GM23338 (cell line): Measurements from ENCODE around the gene MICAL3. TPM values are rescaled to one million over a fixed set of nuclear protein-coding genes. Genes with fewer than 3 reads are reported as not detected.

Experiments
- ATAC-seq: fragments of 200-7000 bp; cut with Tn5 transposase; 3 replicates; pipeline ENCODE4 v1.9.1; 2020
- DNase-seq: peaks from one replicate; pipeline ENCODE4 v3.0.0-alpha.2; 2015; ENCODE audit warnings: low spot score
- H2AFZ ChIP-seq: fragments of 200-600 bp; sonication (generic); 2 replicates; pipeline ENCODE4 v1.8.0; 2016; ENCODE audit warnings: antibody characterized with exemption, mild to moderate bottlenecking, moderate library complexity
- H3F3A ChIP-seq: fragments of 200-600 bp; sonication (generic); replicated peaks from 2 replicates; pipeline ENCODE4 v1.8.0; 2017; ENCODE audit warnings: antibody characterized with exemption, mixed run types, low read depth
- H3K27ac ChIP-seq: fragments of 200-600 bp; sonication (generic); 2 replicates; pipeline ENCODE4 v1.6.1; 2016; ENCODE audit warnings: low read depth
- H3K27me3 ChIP-seq: fragments of 200-600 bp; sonication (generic); 2 replicates; pipeline ENCODE4 v1.8.0; 2016; ENCODE audit warnings: mild to moderate bottlenecking, mixed run types, moderate library complexity; ENCODE audit not compliant: insufficient read depth
- H3K36me3 ChIP-seq: fragments of 200-600 bp; sonication (generic); 2 replicates; pipeline ENCODE4 v1.8.0; 2016; ENCODE audit warnings: mild to moderate bottlenecking; ENCODE audit not compliant: insufficient read depth
- H3K4me1 ChIP-seq: fragments of 200-600 bp; sonication (generic); 2 replicates; pipeline ENCODE4 v1.8.0; 2016; ENCODE audit warnings: mild to moderate bottlenecking, moderate library complexity; ENCODE audit not compliant: insufficient read depth
- H3K4me2 ChIP-seq: fragments of 200-600 bp; sonication (generic); 2 replicates; pipeline ENCODE4 v1.7.1; 2017; ENCODE audit warnings: mixed run types
- H3K4me3 ChIP-seq: fragments of 200-600 bp; sonication (generic); 2 replicates; pipeline ENCODE4 v1.6.1; 2016; ENCODE audit warnings: mixed run types
- H3K79me2 ChIP-seq: fragments of 200-600 bp; sonication (generic); replicated peaks from 2 replicates; pipeline ENCODE4 v1.8.0; 2017; ENCODE audit warnings: mild to moderate bottlenecking; ENCODE audit not compliant: insufficient read depth
- H3K9me2 ChIP-seq: fragments of 200-600 bp; sonication (generic); 2 replicates; pipeline ENCODE4 v1.8.0; 2017; ENCODE audit not compliant: insufficient read depth
- H4K20me1 ChIP-seq: fragments of 200-600 bp; sonication (generic); replicated peaks from 2 replicates; pipeline ENCODE4 v1.8.0; 2017; ENCODE audit warnings: mild to moderate bottlenecking; ENCODE audit not compliant: insufficient read depth
- H3K27ac Mint-ChIP-seq: 2 replicates; pipeline ENCODE4 v1.8.0; 2020; ENCODE audit warnings: inconsistent platforms, mild to moderate bottlenecking, moderate library complexity, mixed read lengths
- H3K27me3 Mint-ChIP-seq: 3 replicates; pipeline ENCODE4 v1.8.0; 2022; ENCODE audit warnings: low read depth, mild to moderate bottlenecking, moderate library complexity, mixed read lengths, inconsistent platforms; ENCODE audit not compliant: insufficient read depth, poor library complexity
- H3K36me3 Mint-ChIP-seq: 3 replicates; pipeline ENCODE4 v1.8.0; 2021; ENCODE audit warnings: low read depth, mild to moderate bottlenecking, inconsistent platforms, moderate library complexity, mixed read lengths
- H3K4me1 Mint-ChIP-seq: 3 replicates; pipeline ENCODE4 v1.8.0; 2020; ENCODE audit warnings: mild to moderate bottlenecking, inconsistent platforms, mixed read lengths
- H3K4me3 Mint-ChIP-seq: 3 replicates; pipeline ENCODE4 v1.8.0; 2021; ENCODE audit warnings: moderate library complexity, mild to moderate bottlenecking, inconsistent platforms, mixed read lengths
- H3K9me3 Mint-ChIP-seq: 3 replicates; pipeline ENCODE4 v1.8.0; 2020; ENCODE audit warnings: moderate library complexity, mild to moderate bottlenecking, inconsistent platforms, mixed read lengths
- CTCF ChIP-seq, 2 experiments: fragments of 200-600 bp in 1 of 2; sonication (generic) in 1 of 2; conservative IDR thresholded peaks; 2 replicates each; pipeline versions ENCODE4 v1.5.1 to v1.6.1; 2016 to 2017; ENCODE audit warnings: antibody characterized with exemption in 2 of 2, low read depth in 2 of 2, mild to moderate bottlenecking in 2 of 2, moderate library complexity in 1 of 2
- ETS1 ChIP-seq: IDR thresholded peaks from 2 replicates; pipeline ENCODE4 v1.6.1; 2016; ENCODE audit warnings: antibody characterized with exemption
- POLR2AphosphoS5 ChIP-seq: IDR thresholded peaks from 2 replicates; pipeline ENCODE4 v1.6.1; 2016; ENCODE audit warnings: antibody characterized with exemption, low read depth
- REST ChIP-seq: IDR thresholded peaks from one replicate; pipeline ENCODE4 v1.6.1; 2018; ENCODE audit warnings: antibody characterized with exemption; ENCODE audit not compliant: unreplicated experiment
- ZNF114 ChIP-seq: fragments of 250-450 bp; sonication (Bioruptor Pico); IDR thresholded peaks from 2 replicates; pipeline ENCODE4 v1.5.0; 2020; ENCODE audit warnings: mild to moderate bottlenecking, moderate library complexity
- ZNF331 ChIP-seq: fragments of 250-450 bp; sonication (Bioruptor Pico); IDR thresholded peaks from 2 replicates; pipeline ENCODE4 v1.5.0; 2020; ENCODE audit warnings: low read depth, mild to moderate bottlenecking, moderate library complexity
- polyA plus RNA-seq: library from polyadenylated mRNA; unstranded; fragments of >200 nt; fragmentation: Nextera tagmentation; extraction: Ambion mirVana; gene quantifications from 2 replicates; pipeline ENCODE4 v1.2.1, GENCODE V29; 2016
- total RNA-seq: library from RNA; depleted of rRNA; stranded (reverse); fragments of >200 nt; shearing (Covaris generic); gene quantifications from 2 replicates; pipeline ENCODE4 v1.2.3, GENCODE V29; 2014

Gene MICAL3
- total and polyA plus RNA-seq, 2 experiments from 2014 or later: 10.1 to 33.9 TPM

- Histone ChIP-seq H3K4me2 (no peak overlapping the region), H3F3A (no peaks in the 10 kb centered on the region), H3K79me2 (no peaks in the 10 kb centered on the region), H3K4me1 (no peaks in the 10 kb centered on the region), H3K27me3 (no peaks in the 10 kb centered on the region), H3K27ac (no peak overlapping the region), H4K20me1 (no peaks in the 10 kb centered on the region), H3K4me3 (no peak overlapping the region), H2AFZ (no peak overlapping the region), H3K36me3 (no peaks in the 10 kb centered on the region), H3K9me2 (no peaks in the 10 kb centered on the region)
- H3K4me3 Mint-ChIP-seq: no peak overlapping the region; the same call in 2 of the 3 replicates
- H3K9me3 Mint-ChIP-seq: no peaks in the 10 kb centered on the region
- peaks cover 7% of the 10 kb centered on the region for H3K4me1 Mint-ChIP-seq
- no peak overlapping the region for H3K27ac Mint-ChIP-seq
- H3K27me3 Mint-ChIP-seq: peaks cover 6% of the 10 kb centered on the region
- H3K36me3 Mint-ChIP-seq: no peaks in the 10 kb centered on the region
- no peak for DNase-seq
- no peak for ATAC-seq
- no peak for TF ChIP-seq REST
- no peak for TF ChIP-seq ETS1
- no peak for TF ChIP-seq POLR2AphosphoS5
- no peak for TF ChIP-seq ZNF331 (CRISPR knock-in tag)
These were observed 9.0 kb upstream of the MICAL3 start for GRCh38 chr22:18033204-18033998.

- no peak overlapping the region for H3K4me3 ChIP-seq
- no peak overlapping the region for H2AFZ ChIP-seq
- no peak overlapping the region for H3K27ac Mint-ChIP-seq
- TF ChIP-seq ZNF331 (CRISPR knock-in tag) (no peak), ZNF114 (CRISPR knock-in tag) (no peak), CTCF (conservative IDR thresholded peaks at IDR 0.05; ENCODE audit: low read depth in 2 of 2) (no peak), POLR2AphosphoS5 (no peak)
These were observed 8.2 kb upstream of the MICAL3 start for GRCh38 chr22:18032455-18033101.

More at GRCh38 chr22:18032455-18033101, 8.2 kb upstream of the MICAL3 start:
- Mint-ChIP-seq H3K27me3 (peaks cover 5% of the 10 kb centered on the region), H3K4me3 (no peak overlapping the region), H3K9me3 (no peaks in the 10 kb centered on the region), H3K36me3 (no peaks in the 10 kb centered on the region), H3K4me1 (peaks cover 7% of the 10 kb centered on the region)
- no peaks in the 10 kb centered on the region for H3K27me3 ChIP-seq
- no peaks in the 10 kb centered on the region for H4K20me1 ChIP-seq
- H3K79me2 ChIP-seq: no peaks in the 10 kb centered on the region
- no peak for DNase-seq
- no peaks in the 10 kb centered on the region for H3F3A ChIP-seq
- H3K9me2 ChIP-seq: no peaks in the 10 kb centered on the region
- no peak overlapping the region for H3K27ac ChIP-seq
- no peak overlapping the region for H3K4me2 ChIP-seq
- ATAC-seq: no peak
- H3K36me3 ChIP-seq: no peaks in the 10 kb centered on the region
- H3K4me1 ChIP-seq: no peaks in the 10 kb centered on the region
